GM19099 (cell line): ENCODE results near the gene RAG2.

Experiments used
- POLR2A ChIP-seq: IDR thresholded peaks from 3 replicates; pipeline ENCODE4 v1.6.1; 2011; ENCODE audit warnings: low read depth; ENCODE audit not compliant: insufficient read length; ENCODE audit errors: extremely low read depth

The RAG2 gene

DNA sequence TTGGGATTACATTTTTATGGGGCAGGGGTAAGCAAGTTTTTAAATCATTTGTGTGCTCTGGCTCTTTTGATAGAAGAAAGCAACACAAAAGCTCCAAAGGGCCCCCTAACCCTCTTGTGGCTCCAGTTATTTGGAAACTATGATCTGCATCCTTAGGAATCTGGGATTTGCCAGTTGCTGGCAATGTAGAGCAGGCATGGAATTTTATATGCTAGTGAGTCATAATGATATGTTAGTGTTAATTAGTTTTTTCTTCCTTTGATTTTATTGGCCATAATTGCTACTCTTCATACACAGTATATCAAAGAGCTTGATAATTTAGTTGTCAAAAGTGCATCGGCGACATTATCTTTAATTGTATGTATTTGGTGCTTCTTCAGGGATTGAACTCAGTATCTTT, 20.2 kb downstream of the RAG2 start:
- no peak for TF ChIP-seq POLR2A

DNA sequence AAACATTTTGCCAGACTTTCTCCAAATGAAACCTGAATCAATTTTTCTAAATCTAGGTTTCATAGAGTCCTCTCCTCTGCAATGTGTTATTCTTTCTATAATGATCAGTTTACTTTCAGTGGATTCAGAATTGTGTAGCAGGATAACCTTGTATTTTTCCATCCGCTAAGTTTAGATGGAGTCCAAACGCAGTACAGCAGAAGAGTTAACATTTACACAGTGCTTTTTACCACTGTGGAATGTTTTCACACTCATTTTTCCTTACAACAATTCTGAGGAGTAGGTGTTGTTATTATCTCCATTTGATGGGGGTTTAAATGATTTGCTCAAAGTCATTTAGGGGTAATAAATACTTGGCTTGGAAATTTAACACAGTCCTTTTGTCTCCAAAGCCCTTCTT, 20.7 kb downstream of the RAG2 start:
- TF ChIP-seq POLR2A = no peak

DNA sequence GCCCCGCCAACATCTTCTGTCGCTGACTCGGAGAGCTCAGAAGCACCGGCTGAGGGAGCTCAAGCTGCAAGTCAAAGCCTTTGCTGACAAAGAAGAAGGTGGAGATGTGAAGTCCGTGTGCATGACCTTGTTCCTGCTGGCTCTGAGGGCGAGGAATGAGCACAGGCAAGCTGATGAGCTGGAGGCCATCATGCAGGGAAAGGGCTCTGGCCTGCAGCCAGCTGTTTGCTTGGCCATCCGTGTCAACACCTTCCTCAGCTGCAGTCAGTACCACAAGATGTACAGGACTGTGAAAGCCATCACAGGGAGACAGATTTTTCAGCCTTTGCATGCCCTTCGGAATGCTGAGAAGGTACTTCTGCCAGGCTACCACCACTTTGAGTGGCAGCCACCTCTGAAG, 23.6 kb downstream of the RAG2 start:
- no peak for TF ChIP-seq POLR2A

DNA sequence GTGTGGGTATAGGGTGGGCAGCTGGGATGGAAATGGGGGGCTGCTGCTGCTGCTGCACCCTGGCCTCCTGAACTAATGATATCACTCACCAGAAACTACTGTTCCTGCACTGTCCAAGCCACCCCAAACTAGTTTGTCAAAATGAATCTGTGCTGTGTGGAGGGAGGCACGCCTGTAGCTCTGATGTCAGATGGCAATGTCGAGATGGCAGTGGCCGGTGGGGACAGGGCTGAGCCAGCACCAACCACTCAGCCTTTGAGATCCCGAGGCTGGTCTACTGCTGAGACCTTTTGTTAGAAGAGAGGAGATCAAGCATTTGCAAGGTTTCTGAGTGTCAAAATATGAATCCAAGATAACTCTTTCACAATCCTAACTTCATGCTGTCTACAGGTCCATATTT, 28.9 kb downstream of the RAG2 start:
- TF ChIP-seq POLR2A = no peak

DNA sequence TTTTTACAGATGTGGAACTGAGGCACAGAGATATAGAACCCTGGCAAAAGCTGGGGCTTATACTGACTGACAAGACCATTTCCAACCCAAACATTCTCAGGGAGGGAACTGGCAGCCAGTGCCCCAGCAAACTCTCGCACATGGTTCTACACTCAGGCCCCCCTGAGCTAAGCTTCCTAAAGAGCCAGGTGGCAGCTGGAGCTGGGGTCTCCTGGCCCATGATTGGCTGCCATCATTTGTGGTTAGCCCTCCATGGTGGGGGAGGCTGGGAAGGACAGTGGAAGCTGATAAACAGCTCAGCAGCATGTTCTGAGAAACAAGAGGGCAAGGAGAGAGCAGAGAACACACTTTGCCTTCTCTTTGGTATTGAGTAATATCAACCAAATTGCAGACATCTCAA, 30.3 kb downstream of the RAG2 start, which contains the start of gene RAG1:
TSS of gene RAG1 (plus strand) at position 314 of the 400 bp plus-strand sequence. CDS start 5,298 bp downstream, outside the sequence.
- no peak for TF ChIP-seq POLR2A

DNA sequence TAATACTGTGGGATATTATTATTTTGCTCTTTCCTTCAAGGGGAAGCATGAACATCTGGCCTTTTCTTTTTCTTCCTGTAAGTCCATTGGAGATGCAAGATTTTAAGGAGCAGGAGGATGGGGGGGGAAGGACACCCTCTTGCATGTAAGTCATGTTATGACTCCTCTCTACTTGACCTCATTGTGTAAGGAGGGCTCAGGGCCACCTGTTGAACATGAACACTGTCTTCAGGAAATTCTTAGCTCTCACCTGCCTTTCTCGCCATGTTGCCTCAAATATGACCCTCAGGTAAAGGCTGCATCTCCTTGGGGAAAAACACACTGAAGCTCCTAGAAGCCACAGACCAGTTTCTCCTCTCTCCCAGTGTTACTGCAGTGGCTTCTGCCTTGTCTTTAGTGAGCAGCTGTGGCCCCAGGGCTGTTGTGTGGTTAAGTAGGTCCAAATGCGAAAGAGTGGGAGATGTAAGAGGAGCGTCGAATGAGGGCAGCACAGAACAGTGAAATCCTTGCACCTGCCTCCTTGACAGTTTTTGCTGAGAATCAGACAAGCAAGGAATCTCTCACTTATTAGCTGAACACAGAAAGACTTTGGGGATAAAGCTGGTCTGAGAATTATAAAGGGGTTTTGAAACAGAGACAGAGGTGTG, 31.5 kb downstream of the RAG2 start:
- no peak for TF ChIP-seq POLR2A

DNA sequence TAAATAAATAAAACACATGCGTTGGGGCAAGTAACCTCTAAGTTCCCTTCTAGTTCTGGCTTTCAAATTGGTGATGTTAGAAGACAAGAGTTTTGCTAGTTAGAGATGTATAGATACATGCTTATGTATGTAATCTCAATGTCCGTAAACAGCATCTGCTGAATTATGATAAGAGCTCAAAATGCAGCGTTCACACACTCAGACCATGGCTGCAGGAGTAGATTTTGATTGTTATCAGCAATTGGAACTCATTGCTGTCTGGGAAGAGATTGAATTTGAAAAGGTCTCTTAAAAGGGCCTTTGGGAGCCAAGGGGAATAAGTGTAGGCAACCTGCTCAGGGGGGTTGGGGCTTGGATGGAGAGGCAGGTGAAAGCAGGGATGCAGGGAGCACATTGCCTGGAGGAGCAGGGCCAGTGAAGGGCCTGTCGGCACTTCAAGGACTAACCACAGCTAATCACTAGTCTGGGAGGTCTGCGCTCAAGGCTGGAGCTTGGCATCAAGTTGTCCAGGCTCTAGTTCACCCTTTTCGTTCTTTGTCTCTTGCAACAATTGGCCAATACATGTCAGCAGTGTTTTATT, 32.9 kb downstream of the RAG2 start:
- no peak for TF ChIP-seq POLR2A

DNA sequence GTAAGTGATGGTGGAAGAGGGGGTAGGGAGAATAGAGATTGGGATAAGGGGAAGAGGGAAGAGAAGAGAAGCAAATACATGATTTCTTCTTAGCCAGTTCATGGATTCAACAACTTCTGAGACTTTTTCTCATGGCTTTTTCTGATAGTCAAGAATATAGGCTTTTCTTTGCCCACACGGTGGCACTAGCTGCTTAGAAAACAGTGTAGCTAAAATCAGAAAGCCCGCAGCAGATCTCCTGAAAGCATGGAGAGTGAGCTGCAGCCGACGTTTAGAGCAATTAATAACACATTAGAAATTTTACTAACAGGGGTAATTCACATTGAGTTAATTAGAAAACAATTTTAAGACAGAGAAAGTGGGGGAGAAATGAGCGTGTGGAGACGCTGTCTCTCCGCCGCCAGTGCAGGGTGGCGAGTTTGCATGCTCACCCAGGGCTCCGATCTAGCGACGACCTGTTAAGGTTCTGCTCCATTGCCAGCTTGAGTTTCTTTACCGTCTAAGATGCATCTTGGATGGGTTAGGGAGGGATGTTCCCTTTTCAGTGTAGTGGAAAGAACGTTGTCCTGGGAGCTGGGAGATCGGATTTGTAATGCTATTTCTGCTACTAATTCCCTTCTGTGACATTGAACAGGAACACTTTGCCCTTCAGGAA, 33.5 kb downstream of the RAG2 start:
- TF ChIP-seq POLR2A = no peak

DNA sequence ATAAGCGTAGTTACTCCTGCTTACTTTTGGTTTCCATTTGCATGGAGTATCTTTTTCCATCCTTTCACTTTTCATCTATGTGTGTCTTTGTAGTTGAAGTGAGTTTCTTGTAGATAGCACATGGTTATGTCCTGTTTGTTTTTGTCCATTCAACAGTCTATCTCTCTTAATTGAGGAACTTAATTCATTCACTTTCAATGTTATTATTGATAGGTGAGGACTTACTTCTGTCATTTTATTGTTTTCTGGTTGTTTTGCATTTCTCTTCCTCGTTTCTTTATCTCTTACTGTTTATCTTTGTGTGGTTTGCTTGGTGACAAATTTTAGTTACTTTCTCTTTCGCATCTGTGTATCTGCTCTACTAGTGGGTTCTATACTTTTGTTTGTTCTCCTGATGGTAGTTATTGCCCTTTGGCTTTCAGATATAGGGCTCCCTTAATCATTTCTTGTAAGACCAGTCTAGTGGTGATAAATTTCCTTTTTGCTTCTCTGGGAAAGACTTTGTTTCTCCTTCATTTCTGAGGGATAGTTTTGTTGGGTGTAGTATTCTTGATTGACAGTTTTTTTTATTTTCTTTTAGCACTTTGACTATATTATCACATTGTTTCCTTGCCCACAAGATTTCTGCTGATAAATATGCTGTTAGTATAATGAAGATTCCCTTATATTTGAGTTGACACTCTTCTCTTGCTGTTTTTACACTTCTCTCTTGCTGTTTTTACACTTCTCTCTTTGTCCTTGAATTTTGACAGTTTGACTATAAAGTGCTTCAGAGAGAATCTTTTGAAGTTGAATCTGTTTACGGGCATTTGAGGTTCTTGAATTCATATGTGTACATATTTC, 39.2 kb downstream of the RAG2 start:
- no peak for TF ChIP-seq POLR2A

DNA sequence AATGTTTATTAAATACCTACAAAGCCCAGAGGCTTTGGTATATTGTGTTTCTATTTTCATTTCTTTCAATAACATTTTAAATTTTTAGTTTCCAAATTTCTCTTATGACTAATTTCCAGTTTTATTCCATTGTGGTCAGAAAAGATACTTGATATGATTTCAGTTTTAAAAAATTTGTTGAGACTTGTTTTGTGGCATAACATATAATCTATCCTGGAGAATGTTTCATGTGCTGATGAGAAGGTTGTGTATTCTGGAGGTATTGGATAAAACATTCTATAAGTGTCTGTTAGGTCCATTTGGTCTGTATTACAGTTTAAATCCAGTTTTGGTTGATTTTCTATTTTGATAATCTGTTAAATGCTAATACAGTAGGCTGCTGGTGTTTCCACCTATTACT, 40.0 kb downstream of the RAG2 start:
- no peak for TF ChIP-seq POLR2A

DNA sequence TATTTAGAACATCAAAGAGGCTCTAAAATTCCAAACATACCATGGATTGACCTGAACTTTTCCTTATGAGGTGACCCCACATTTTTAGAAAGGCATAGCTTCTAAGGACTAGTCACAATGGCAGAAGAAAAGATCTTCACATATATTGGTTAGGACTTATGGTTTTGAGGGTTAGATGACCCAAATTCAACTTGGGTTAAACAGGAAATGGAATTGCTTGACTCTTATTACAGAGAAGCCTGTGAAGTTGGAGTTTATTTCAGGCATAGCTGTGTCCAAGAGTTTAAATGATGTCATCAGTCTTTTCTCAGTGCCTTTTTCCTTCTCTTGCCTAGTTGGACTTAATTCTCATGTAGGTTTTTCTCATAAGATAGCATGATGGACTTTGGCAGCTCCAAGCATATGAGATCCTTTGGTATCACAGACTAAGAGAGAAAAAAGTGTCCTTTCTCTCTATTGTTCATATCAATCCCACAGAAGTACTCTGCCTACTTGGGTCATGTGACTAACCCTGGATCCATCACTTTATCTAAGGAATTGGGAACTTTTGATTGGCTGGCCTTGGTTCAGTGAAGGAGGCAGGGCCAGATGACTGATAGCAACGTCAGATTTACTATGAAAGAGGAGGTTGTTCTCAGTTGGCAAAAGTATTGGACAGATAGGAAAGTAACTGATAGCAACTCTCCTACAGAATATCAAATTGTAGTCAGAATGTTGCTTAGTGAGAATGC, 47.5 kb downstream of the RAG2 start:
- no peak for TF ChIP-seq POLR2A
